WTC11 (cell line): ENCODE results near the gene CDC42EP2. TPM values are rescaled to one million over a fixed set of nuclear protein-coding genes. Genes with fewer than 3 reads are reported as not detected.

Experiments
- ATAC-seq: fragments of 200-7000 bp; cut with Tn5 transposase; 2 replicates; pipeline ENCODE4 v1.10.0; 2021; ENCODE audit warnings: mild to moderate bottlenecking, moderate library complexity
- CTCF ChIA-PET: fragments of 300-600 bp; sonication (Branson Sonifier 250); formaldehyde crosslinking; loops from one replicate; lab custom pipeline; 2021; ENCODE audit warnings: antibody characterized with exemption; lab: Charles Lee
- POLR2A ChIA-PET: fragments of 350-600 bp; sonication (Branson Sonifier 250); formaldehyde crosslinking; loops from one replicate; lab custom pipeline; 2021; ENCODE audit warnings: antibody characterized with exemption; lab: Charles Lee
- DNase-seq: peaks from one replicate; pipeline ENCODE4 v3.0.0; 2021; ENCODE audit warnings: low spot score
- H3K27ac Mint-ChIP-seq: 2 replicates; pipeline ENCODE4 v1.8.0; 2021; ENCODE audit warnings: mixed read lengths
- H3K27me3 Mint-ChIP-seq: 2 replicates; pipeline ENCODE4 v1.8.0; 2021; ENCODE audit warnings: low read depth, mild to moderate bottlenecking, moderate library complexity, mixed read lengths
- H3K36me3 Mint-ChIP-seq: 2 replicates; pipeline ENCODE4 v1.8.0; 2021; ENCODE audit warnings: mixed read lengths
- H3K4me1 Mint-ChIP-seq: 2 replicates; pipeline ENCODE4 v1.8.0; 2022; ENCODE audit warnings: mixed read lengths
- H3K4me3 Mint-ChIP-seq: 2 replicates; pipeline ENCODE4 v1.8.0; 2021; ENCODE audit warnings: mild to moderate bottlenecking, moderate library complexity, mixed read lengths
- H3K9me3 Mint-ChIP-seq: 2 replicates; pipeline ENCODE4 v1.8.0; 2021; ENCODE audit warnings: mixed read lengths
- ATF1 ChIP-seq: sonication (generic); formaldehyde crosslinking; IDR thresholded peaks from 2 replicates; pipeline ENCODE4 v1.8.1; 2023; ENCODE audit warnings: mild to moderate bottlenecking, moderate library complexity, missing genetic modification reagents
- ELF4 ChIP-seq: sonication (generic); formaldehyde crosslinking; IDR thresholded peaks from 2 replicates; pipeline ENCODE4 v1.8.1; 2022; ENCODE audit warnings: low read depth, mild to moderate bottlenecking, moderate library complexity, missing genetic modification reagents
- ESRRA ChIP-seq: sonication (generic); formaldehyde crosslinking; IDR thresholded peaks from 2 replicates; pipeline ENCODE4 v1.8.1; 2022; ENCODE audit warnings: mild to moderate bottlenecking, missing genetic modification reagents, borderline replicate concordance
- FOXK1 ChIP-seq: sonication (generic); formaldehyde crosslinking; IDR thresholded peaks from 2 replicates; pipeline ENCODE4 v1.8.0; 2022; ENCODE audit warnings: mild to moderate bottlenecking, moderate library complexity, missing genetic modification reagents
- GRHL2 ChIP-seq: fragments of 250-450 bp; sonication (Bioruptor Pico); IDR thresholded peaks from 2 replicates; pipeline ENCODE4 v1.8.0; 2022; ENCODE audit warnings: mild to moderate bottlenecking, moderate library complexity; ENCODE audit not compliant: insufficient replicate concordance, severe bottlenecking
- KAT7 ChIP-seq: sonication (generic); formaldehyde crosslinking; IDR thresholded peaks from 2 replicates; pipeline ENCODE4 v1.8.1; 2023; ENCODE audit warnings: missing genetic modification reagents, mild to moderate bottlenecking, borderline replicate concordance
- NFE2L1 ChIP-seq: sonication (generic); formaldehyde crosslinking; IDR thresholded peaks from 2 replicates; pipeline ENCODE4 v1.8.1; 2023; ENCODE audit warnings: missing genetic modification reagents
- SP1 ChIP-seq: sonication (generic); formaldehyde crosslinking; conservative IDR thresholded peaks from 2 replicates; pipeline ENCODE4 v1.8.1; 2022; ENCODE audit warnings: missing genetic modification reagents
- TEAD4 ChIP-seq: sonication (generic); formaldehyde crosslinking; IDR thresholded peaks from 2 replicates; pipeline ENCODE4 v1.8.0; 2022; ENCODE audit warnings: mild to moderate bottlenecking, missing genetic modification reagents
- TP53 ChIP-seq: sonication (generic); formaldehyde crosslinking; IDR thresholded peaks from 2 replicates; pipeline ENCODE4 v1.8.1; 2023; ENCODE audit warnings: mild to moderate bottlenecking, missing genetic modification reagents
- ZNF138 ChIP-seq: sonication (generic); formaldehyde crosslinking; conservative IDR thresholded peaks from 2 replicates; pipeline ENCODE4 v1.8.1; 2022; ENCODE audit warnings: mild to moderate bottlenecking, moderate library complexity, missing genetic modification reagents
- ZNF317 ChIP-seq: sonication (generic); formaldehyde crosslinking; IDR thresholded peaks from 2 replicates; pipeline ENCODE4 v1.8.1; 2023; ENCODE audit warnings: low read depth, mild to moderate bottlenecking, moderate library complexity, missing genetic modification reagents, borderline replicate concordance
- ZNF396 ChIP-seq: fragments of 250-450 bp; sonication (Bioruptor Pico); IDR thresholded peaks from 2 replicates; pipeline ENCODE4 v1.8.0; 2021; ENCODE audit warnings: mild to moderate bottlenecking, moderate library complexity, borderline replicate concordance
- ZNF423 ChIP-seq: fragments of 250-450 bp; sonication (Bioruptor Pico); IDR thresholded peaks from 2 replicates; pipeline ENCODE4 v2.1.2; 2022; ENCODE audit warnings: mild to moderate bottlenecking, moderate library complexity
- total RNA-seq: library from RNA; stranded (reverse); gene quantifications from 3 replicates; pipeline ENCODE4 v1.2.3, GENCODE V29; 2021
- TF ChIP-seq, protein P1 (sequence below): sonication (generic); formaldehyde crosslinking; IDR thresholded peaks from 2 replicates; pipeline ENCODE4 v1.8.1; 2022; ENCODE audit warnings: low read depth, missing genetic modification reagents, borderline replicate concordance
- TF ChIP-seq, protein P2 (sequence below): fragments of 250-450 bp; sonication (Bioruptor Pico); IDR thresholded peaks from 2 replicates; pipeline ENCODE4 v1.9.0; 2021; ENCODE audit warnings: mild to moderate bottlenecking
- TF ChIP-seq, protein P3 (sequence below): sonication (generic); formaldehyde crosslinking; IDR thresholded peaks from 2 replicates; pipeline ENCODE4 v1.8.0; 2023; ENCODE audit warnings: missing genetic modification reagents
- TF ChIP-seq, protein P4 (sequence below): sonication (generic); formaldehyde crosslinking; IDR thresholded peaks from 2 replicates; pipeline ENCODE4 v1.8.1; 2023; ENCODE audit warnings: mild to moderate bottlenecking, missing genetic modification reagents
- TF ChIP-seq, protein P5 (sequence below): sonication (generic); formaldehyde crosslinking; IDR thresholded peaks from 2 replicates; pipeline ENCODE4 v1.8.1; 2023; ENCODE audit warnings: mild to moderate bottlenecking, missing genetic modification reagents, borderline replicate concordance
- TF ChIP-seq, protein P6 (sequence below): fragments of 250-450 bp; sonication (Bioruptor Pico); IDR thresholded peaks from 2 replicates; pipeline ENCODE4 v1.8.0; 2021; ENCODE audit warnings: mild to moderate bottlenecking

The CDC42EP2 gene
- total RNA-seq, 1 experiment from 2014 or later, result 11.0 TPM

DNA sequence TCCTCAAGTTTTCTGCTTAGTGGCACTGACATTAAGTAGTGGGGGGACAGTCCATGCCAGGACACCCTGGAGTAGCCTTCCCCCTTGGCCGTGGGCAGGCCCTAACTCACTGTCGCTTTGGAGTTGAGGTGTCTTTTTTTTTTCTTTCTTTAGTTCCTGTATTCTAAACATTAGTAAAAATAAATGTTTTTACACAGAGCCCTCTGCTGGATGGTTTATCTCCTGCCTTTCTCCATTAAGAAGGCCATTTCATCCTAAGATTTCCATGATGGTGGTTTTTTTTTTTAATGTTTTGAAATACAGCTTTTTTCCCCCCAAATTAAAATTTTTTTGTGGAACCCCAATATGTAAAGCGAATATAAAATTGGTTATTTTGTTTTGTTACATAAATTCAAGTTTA lies 38.1 kb downstream of the CDC42EP2 start:
- ChIA-PET POLR2A (interaction anchor here (1.3 kb wide), 1 partner anchor 91 kb away, joined by 3 read pairs; the partner anchor contains the start of gene POLA2), CTCF (interaction anchor here (0.6 to 3.3 kb wide), 8 partner anchors 18 to 155 kb away, joined by 3 to 30 read pairs (median 6); partner anchors contain the start of genes CDC42EP2 and DPF2)
- H3K4me1 Mint-ChIP-seq, result peaks cover 10% of the 10 kb centered on the region
- no peak for ATAC-seq
- H3K4me3 Mint-ChIP-seq, result no peak overlapping the region
- DNase-seq, result no peak
- peaks cover 36% of the 10 kb centered on the region for H3K36me3 Mint-ChIP-seq
- no peaks in the 10 kb centered on the region for H3K9me3 Mint-ChIP-seq
- TF ChIP-seq FOXK1 (CRISPR knock-in tag) (no peak), ELF4 (CRISPR knock-in tag) (no peak), NFE2L1 (CRISPR knock-in tag) (no peak), GRHL2 (CRISPR knock-in tag) (no peak), TEAD4 (no peak), ZNF138 (CRISPR knock-in tag) (no peak), ATF1 (CRISPR knock-in tag) (no peak), KAT7 (CRISPR knock-in tag) (no peak), ESRRA (CRISPR knock-in tag) (no peak), ZNF396 (CRISPR knock-in tag) (no peak), SP1 (no peak), TP53 (CRISPR knock-in tag) (no peak), ZNF423 (CRISPR knock-in tag) (no peak), ZNF317 (no peak)
- TF ChIP-seq, protein P1, sequence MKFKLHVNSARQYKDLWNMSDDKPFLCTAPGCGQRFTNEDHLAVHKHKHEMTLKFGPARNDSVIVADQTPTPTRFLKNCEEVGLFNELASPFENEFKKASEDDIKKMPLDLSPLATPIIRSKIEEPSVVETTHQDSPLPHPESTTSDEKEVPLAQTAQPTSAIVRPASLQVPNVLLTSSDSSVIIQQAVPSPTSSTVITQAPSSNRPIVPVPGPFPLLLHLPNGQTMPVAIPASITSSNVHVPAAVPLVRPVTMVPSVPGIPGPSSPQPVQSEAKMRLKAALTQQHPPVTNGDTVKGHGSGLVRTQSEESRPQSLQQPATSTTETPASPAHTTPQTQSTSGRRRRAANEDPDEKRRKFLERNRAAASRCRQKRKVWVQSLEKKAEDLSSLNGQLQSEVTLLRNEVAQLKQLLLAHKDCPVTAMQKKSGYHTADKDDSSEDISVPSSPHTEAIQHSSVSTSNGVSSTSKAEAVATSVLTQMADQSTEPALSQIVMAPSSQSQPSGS (CRISPR knock-in tag), result no peak
- TF ChIP-seq, protein P2, sequence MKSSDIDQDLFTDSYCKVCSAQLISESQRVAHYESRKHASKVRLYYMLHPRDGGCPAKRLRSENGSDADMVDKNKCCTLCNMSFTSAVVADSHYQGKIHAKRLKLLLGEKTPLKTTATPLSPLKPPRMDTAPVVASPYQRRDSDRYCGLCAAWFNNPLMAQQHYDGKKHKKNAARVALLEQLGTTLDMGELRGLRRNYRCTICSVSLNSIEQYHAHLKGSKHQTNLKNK (CRISPR knock-in tag), result no peak
- TF ChIP-seq, protein P3, sequence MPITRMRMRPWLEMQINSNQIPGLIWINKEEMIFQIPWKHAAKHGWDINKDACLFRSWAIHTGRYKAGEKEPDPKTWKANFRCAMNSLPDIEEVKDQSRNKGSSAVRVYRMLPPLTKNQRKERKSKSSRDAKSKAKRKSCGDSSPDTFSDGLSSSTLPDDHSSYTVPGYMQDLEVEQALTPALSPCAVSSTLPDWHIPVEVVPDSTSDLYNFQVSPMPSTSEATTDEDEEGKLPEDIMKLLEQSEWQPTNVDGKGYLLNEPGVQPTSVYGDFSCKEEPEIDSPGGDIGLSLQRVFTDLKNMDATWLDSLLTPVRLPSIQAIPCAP, result no peak
- TF ChIP-seq, protein P4, sequence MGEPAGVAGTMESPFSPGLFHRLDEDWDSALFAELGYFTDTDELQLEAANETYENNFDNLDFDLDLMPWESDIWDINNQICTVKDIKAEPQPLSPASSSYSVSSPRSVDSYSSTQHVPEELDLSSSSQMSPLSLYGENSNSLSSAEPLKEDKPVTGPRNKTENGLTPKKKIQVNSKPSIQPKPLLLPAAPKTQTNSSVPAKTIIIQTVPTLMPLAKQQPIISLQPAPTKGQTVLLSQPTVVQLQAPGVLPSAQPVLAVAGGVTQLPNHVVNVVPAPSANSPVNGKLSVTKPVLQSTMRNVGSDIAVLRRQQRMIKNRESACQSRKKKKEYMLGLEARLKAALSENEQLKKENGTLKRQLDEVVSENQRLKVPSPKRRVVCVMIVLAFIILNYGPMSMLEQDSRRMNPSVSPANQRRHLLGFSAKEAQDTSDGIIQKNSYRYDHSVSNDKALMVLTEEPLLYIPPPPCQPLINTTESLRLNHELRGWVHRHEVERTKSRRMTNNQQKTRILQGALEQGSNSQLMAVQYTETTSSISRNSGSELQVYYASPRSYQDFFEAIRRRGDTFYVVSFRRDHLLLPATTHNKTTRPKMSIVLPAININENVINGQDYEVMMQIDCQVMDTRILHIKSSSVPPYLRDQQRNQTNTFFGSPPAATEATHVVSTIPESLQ (CRISPR knock-in tag), result no peak
- TF ChIP-seq, protein P5, sequence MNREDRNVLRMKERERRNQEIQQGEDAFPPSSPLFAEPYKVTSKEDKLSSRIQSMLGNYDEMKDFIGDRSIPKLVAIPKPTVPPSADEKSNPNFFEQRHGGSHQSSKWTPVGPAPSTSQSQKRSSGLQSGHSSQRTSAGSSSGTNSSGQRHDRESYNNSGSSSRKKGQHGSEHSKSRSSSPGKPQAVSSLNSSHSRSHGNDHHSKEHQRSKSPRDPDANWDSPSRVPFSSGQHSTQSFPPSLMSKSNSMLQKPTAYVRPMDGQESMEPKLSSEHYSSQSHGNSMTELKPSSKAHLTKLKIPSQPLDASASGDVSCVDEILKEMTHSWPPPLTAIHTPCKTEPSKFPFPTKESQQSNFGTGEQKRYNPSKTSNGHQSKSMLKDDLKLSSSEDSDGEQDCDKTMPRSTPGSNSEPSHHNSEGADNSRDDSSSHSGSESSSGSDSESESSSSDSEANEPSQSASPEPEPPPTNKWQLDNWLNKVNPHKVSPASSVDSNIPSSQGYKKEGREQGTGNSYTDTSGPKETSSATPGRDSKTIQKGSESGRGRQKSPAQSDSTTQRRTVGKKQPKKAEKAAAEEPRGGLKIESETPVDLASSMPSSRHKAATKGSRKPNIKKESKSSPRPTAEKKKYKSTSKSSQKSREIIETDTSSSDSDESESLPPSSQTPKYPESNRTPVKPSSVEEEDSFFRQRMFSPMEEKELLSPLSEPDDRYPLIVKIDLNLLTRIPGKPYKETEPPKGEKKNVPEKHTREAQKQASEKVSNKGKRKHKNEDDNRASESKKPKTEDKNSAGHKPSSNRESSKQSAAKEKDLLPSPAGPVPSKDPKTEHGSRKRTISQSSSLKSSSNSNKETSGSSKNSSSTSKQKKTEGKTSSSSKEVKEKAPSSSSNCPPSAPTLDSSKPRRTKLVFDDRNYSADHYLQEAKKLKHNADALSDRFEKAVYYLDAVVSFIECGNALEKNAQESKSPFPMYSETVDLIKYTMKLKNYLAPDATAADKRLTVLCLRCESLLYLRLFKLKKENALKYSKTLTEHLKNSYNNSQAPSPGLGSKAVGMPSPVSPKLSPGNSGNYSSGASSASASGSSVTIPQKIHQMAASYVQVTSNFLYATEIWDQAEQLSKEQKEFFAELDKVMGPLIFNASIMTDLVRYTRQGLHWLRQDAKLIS, result no peak
- TF ChIP-seq, protein P6, sequence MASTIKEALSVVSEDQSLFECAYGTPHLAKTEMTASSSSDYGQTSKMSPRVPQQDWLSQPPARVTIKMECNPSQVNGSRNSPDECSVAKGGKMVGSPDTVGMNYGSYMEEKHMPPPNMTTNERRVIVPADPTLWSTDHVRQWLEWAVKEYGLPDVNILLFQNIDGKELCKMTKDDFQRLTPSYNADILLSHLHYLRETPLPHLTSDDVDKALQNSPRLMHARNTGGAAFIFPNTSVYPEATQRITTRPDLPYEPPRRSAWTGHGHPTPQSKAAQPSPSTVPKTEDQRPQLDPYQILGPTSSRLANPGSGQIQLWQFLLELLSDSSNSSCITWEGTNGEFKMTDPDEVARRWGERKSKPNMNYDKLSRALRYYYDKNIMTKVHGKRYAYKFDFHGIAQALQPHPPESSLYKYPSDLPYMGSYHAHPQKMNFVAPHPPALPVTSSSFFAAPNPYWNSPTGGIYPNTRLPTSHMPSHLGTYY (CRISPR knock-in tag), result no peak
- peak overlapping the region; percentile 88 for H3K27ac Mint-ChIP-seq
- H3K27me3 Mint-ChIP-seq, result peaks cover 25% of the 10 kb centered on the region
